GM19395 (cell line): ENCODE measurements around the gene TRAPPC6A.

ENCODE experiments used
- ATAC-seq: cut with Tn5 transposase; IDR thresholded peaks from one replicate; pipeline ENCODE4 v1.9.1; 2021; ENCODE audit warnings: mild to moderate bottlenecking, moderate library complexity; ENCODE audit not compliant: unreplicated experiment

The TRAPPC6A gene

DNA sequence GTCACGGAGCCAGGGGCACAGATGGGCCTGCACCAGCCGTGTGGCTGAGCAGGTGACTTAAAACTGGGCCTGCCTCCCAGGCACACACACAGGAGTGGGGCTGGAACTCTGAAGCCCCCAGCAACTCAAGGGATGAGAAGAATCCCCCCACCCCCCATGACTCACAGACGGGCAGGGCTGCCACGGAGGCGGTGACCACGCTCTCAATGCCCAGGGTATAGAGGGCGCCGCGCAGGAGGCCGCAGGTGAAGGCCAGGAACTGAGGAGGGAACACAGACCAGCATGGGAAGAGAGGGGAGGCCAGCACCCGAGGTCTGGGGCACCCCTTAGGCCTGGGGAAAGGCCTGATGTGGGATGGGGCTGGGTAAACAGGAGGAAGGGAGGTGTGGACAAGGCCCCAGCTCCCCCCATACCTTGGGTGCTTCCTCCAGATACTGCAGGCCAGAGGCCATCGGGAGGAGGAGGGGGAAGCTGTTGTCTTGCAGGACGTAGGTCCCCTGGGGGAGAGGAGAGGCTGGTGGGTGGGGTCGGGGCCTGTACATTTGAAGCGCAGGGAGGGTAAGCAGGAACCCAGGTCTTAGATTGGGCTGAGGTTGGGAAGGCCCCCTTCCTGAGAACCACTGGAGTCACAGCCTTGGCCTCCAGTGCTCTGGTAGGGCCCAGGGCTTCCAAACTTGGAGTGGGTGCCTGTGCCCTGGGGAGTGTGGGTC lies 14.1 kb downstream of the TRAPPC6A start:
- no peak for ATAC-seq

DNA sequence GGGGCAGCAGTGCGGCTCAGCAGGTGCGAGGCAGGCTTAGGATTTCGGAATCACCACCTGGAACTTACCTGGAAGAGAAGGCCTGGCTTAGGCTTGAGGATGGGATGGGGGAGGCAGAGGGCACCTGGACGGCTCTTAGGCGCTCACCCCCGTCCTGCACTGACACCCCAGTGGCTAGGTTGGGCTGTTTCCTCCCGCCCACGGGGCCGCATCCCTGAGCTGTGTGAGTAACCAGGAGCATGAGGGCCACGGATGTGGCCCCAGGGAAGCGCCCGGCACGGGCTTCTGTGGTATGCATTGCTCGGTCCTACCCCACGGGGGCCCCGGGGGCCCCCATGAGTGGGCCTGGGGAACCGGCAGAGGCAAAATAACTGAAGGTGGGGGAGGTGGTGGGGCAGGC lies 14.9 kb downstream of the TRAPPC6A start:
- ATAC-seq: no peak

DNA sequence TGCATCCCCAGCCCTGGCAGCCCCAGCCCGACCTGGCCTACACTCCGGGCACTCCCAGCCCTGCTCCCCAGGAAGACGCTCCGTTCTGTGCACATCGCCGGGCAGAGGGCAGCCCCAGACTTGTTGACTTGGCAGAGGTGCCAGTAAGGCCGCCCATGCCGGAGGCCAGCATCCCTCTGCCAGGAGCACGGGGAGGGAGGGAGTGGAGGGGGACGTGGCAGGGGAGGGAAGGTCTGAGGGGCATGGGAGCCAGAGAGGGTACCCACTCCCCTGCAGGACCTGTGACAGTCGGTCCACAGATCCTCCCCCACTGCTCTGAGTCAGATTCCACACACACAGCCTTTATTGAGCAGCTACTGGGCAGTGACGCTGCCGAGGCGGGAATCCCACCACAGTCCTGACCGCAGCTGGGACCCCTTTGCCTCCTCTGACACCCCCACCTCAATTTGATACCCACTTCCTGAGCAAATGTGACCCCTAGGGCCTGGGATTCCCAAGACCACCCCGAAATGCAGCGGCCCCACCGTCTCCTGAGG lies 15.4 kb downstream of the TRAPPC6A start:
- no peak for ATAC-seq

DNA sequence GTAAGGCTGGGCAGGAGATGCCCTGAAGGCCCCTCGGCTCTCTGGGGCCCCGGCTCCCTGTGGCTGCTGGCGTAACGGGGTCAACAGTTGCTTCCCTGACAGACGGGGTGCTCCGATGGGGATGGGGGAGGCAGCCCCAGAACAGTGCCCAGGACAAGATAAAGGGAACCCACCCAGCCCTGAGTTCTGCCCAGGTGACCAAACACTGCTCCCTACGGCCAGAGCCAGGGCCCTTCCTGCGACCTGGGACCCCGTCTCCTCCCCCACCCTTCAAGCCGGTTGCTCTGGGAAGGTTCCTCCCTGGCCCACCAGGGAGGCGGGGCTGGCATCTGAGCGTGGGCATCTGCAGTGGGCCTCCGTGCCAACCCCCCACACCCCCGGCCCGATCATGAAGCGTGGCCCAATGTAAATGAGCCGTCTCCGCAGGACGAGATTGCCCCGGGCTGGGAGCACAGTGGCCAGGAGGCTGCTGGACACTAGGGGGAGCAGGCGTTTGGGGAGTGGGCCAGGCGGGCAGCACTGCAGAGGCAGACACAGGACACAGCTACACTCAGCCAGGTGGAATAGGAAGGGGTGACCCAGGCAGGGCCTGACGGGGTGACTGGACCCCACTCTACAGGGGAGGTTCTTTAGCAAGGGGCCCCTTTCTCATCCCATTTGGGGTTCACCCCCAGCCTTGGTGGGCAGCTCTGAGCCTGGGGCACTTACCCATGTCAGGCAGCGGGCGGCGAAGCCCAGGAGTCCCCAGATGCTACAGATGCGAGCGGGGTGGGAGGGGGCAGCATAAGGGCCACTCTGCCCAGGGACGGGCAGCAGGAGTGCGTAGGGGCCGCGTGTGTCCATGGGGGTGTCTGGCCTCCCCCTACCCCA lies 16.1 kb downstream of the TRAPPC6A start:
- ATAC-seq: no peak

DNA sequence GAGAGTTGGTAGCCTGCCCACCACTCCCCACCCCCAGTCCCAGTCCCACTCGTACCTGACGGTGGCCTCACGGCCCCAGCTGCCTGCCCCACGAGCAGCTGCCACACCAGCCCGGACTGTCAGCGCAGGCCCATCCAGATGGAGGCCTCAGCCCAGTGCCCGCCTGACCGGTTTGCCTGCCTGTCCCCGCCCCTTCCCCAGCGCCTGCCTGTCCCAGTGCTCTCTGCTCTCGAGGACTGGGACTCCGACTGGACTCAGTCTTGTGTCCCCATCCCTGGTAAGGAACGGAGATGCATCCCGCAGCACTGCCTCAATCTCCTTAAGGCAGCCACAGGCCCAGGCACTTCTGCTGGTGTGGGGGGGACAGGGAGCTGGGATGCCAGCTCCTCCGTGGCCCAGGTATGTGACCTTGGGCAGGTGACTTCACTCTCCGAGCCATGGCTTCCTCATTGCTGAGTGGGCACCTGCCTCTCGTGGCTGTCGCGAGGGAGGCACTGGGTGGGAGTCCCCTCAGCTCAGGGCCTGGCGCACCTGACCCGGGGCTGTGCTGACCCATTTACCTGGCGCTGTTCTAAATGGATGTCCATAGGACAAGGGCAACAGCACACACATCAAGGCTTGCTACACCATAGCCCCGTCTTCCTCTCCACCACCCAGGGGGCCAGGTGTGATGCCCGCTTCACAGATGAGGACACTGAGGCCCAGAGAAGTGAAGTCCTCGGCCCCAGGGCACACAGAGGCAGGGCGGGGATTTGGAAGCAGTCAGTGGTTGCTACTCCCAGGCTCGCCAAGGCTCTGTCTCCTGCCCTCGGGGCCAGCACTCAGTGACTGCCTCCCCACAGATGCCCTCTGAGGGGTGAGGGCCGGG lies 16.9 kb downstream of the TRAPPC6A start, which contains the start of gene NKPD1:
TSS of gene NKPD1 (minus strand) at position 113 of the 868 bp plus-strand sequence. CDS start 832 bp downstream, outside the sequence.
- ATAC-seq: no peak

DNA sequence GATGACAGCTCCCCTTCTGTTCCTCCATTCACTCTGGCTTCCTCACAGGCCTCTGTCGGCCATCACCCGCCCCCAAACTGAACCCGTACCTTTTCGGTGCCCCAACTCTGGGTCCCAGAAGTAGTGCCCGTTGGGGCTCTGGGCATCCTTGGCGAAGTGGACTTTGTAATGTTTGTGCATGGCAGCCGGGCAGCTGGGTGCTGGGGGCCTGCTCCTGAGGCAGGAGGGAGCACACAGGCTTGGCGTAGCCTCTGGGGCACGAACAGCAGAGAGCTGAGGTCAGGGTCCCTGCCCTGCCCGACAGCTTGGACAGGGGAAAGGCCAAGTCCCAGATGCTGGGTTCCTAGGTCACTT lies 18.1 kb downstream of the TRAPPC6A start:
- ATAC-seq: no peak

DNA sequence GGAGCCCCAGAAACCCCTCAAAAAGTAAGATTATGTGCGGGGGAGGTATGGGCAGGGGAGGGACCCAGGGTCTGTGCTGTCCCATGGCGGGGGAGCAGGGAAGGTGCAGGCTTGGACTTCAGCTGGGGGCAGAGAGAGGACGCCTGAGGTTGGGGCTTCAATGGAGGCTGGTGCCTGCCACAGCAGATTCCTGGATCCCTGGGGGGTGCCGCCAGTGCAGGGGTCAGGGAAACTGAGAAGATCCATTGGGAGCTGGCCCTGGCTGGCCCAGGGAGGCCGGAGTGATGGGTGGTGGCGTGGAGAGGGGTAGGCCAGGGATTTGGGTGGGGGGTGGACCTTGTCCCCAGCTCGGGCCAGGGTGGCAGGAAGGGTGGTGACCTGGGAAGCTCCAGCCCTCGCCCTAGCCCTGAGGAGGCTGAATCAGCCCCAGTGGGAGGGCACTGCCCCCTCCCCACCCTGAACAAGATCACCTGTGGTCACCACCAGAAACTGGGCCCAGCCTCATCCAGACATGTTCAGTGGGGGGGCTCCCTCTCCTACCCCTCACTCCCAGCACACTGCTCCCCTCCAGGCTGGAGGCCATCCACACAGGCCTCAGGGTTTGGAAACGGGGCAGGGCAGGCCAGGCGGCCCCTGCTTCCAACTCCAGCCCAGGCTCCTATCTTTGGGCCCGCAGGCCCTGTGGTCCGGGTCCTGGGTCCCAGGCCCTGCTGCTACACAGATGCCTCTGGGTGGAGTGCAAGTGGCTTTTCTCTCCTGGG lies 18.6 kb downstream of the TRAPPC6A start:
- ATAC-seq: no peak

DNA sequence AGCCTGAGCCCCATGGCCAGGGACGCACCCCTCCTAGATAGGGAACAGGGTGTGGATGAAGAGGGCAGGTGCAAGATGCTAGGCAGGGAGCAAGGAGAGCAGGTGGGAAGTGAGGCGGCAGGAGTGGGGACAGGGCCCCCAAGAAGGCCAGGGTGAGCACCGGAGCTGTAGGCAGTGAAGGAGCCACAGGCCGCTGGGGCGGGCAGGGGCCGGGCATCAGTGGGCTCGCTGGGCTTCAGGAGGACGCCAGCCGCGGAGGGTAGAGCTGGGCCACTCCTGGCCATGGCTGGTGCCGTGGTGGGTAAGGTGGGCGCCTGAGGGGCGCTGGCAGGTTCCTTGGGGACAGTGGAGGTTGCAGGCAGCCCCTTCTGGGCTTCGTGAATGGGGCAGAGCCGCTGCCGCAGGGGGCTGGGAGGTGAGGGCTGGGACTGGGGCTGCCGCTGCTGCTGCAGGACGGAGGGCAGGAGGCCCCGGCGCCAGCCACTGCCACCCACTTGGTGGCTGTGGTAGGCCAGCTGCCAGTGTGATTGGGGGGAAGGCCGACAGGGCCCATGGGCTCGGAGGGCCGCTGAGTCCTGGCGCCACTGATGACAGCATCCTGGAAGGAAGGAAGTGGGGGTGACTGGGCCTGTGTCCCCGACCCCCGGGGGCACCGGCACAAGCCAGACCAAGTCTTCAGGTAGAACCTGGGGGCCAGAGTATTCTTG lies 19.4 kb downstream of the TRAPPC6A start:
- ATAC-seq: no peak

DNA sequence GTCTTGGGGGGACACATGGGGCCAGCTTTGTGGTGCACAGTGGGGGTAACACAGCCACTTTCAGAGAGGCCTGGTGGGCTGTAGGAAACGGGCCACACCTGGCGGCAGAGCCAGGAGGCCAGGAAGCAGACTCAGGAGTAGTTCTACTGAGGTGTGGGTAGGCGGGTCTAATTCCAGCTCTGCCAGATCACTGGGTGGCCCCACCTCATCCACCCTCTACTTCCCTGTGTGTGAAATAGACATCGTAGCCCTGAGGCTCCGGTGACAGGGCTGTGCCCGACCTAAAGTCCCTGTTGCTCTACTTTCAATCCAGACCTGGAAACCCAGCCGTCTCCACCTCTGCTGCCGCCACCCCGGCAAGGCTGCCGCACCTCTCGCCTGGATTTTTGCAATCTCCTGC lies 21.3 kb downstream of the TRAPPC6A start:
- ATAC-seq: no peak

DNA sequence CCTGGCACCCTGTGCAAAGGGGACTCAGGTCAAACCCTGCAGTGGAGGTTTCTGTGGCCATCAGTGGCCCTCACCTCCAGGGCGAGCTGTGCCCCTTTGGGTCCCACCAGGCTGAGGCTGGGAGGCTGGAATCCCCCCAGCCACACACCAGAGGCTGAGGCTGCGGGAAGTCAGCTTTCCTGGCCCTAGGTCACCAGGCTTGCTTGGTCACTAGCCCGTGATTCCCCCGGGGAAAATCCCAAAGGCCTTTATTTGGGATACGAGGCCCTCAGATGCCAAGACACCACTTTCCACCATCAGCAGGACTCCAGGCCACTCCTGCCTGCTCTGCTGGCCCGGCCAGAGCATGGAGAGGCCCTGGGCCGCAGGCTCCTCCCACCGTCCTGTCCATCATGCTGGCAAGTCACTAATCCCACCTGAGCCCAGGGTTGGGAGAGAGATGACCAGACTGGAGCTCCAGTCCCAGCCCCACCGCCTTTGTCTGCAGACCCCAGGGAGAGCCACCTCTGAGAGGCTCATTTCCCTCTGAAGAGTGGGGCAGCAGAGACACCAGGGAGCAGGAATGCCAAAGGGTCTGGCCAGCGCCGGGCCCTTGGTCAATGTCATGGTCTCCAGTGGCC lies 21.9 kb downstream of the TRAPPC6A start:
- ATAC-seq: no peak

DNA sequence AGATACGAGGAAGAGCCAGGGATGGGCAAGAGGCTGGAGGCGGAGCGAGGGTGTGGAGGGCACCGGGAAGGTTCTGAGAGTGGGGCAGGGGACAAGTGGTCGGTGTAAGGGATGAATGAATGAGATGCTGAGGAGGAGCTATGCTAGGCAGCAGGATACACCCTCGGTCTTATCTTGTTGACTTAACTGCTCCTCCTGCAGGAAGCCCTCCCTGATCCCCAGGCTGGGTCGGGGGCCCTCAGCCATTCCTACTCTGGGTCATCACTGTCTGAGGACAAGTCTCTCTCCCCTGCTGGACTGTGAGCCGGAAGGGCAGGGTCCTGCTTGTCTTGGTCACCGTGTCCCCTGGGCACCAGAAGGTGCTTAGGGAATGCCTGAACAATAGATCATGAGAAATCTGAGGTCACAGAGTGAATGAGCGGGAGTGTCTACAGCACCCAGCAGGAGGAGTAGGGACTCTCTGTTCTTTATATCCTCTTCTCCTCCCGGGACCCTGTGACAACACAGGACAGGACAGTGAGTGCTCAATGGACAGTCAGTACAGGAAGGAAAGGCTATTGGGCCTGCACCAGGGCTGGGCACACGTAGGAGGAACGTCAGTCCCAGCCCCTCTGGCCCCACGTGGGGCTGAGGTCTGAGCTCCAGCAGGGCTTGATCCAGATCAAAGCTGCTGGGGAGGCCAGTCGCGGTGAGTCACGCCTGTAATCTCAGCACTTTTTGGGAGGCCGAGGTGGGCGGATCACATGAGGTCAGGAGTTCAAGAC lies 23.8 kb downstream of the TRAPPC6A start:
- ATAC-seq: no peak

DNA sequence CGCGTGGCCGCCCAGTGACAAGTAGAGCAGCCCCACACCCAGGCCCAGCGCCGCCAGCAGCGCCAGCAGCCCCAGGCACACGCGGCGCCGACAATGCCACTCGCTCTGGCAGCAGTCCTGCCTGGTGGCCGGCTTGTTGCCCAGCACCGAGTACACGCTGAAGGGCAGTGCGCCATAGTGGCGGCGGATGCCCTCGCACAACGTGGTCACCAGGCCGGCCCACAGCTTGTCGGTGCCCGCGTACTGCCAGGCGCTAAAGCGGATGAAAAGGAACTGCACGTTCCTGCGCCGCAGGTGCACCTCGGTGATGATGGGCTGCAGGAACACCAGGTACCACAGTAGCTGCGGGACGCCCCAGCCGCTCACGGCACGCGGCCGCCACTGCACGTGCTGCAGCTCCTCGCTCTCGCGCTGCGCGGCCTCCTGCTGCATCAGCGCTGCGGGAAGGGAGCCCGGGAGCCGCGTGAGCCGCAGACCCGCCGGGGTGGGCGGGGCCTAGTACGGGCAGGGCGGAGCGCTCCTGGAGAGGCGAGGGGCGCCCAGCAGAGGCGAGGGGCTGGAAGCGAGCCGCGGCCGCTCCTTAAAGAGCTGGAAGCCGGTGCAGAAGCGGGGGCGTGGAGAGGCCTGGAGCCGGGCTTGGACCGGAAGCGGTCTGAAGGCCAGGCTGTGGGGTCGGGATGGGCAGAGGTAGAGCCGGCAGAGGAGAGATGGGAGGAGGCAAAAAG lies 24.5 kb downstream of the TRAPPC6A start:
- no peak for ATAC-seq

DNA sequence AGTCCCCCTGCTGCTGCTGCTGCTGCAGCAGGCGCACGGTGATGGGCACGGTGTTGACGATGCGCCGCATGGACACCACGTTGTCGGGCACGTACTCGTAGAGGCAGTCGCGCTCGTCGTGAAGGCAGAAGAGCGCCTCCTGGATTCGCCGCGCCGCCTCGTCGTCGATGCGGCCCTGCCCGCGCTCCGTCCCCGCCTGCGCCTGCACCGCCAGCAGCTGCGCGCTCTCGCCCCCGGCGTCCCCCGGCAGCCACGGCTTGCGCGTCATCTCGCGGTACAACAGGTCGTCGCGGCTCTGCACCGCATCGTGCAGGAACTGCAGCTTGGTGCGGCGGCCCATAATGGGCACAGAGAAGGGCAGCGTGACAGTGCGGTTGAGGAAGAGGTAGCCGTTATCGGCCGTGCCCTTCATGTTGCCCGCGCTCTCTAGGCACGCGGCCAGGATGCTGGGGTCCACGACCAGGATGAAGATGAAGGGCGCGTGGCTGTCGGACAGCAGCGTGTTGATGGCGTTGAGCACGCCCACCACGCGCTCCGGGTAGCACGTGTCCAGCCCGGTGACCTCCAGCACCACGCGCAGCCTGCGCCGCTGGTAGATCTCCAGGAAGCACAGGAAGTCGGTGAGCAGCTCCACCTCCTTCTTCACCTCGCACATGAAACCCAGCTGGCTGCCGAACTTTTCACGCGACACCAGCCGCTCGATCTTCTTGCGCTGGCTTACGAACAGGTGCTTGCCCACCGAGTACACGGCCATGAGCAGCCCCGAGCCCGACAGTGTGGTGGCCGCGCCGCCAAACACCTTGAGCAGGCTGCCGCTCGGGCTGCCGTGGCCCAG lies 25.3 kb downstream of the TRAPPC6A start:
- no peak for ATAC-seq

DNA sequence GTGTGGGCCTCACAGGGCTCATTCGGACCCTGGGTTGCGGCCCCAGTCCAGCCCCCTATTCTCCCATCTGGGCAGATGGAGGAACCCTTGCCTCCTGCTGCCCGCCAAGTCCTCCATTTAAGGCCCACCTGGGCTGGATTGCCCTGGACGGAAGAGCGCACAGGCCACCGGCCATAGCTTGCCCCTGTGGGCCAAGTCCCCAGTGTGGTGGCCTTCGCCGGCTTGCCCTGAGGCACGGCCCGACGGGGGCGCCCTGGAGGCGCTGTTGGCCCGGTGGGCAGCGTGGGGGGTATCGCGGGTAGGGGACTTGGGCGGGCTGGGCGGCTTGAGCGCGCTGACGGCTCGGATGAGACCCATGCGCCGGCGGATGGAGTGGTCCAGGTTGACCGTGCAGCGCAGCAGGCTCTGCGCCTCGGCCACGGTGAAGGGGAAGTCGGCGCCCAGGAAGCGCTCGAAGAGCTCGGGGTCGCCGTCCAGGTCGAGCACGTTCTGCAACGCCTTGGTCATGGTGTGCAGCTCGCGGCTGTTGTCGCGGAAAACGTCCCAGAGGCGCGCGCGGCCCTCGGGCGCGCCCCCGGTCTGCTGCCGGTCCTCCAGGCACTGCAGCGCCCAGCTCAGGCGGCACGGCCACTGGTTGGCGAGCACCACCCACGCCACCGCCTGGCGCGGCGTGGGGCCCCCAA lies 26.1 kb downstream of the TRAPPC6A start:
- no peak for ATAC-seq

DNA sequence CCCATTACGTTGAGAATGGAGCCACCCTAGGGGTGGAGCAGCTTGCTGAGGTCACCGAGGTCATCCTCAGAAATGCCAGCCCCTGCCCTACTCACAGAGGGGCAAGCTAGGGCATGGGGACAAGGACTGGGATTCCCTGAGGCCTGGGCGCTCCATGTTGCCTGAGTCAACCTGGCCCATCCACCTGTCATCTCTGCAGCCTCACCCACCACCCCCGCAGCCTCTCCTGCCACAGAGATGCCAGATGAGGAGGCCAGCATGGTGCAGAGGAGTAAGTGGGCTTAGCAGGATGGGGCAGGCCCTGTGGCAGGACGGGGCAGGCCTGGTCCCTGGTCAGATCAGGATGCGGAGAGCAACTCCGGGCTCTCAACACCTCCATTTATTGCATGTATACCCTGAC lies 26.7 kb downstream of the TRAPPC6A start:
- no peak for ATAC-seq

DNA sequence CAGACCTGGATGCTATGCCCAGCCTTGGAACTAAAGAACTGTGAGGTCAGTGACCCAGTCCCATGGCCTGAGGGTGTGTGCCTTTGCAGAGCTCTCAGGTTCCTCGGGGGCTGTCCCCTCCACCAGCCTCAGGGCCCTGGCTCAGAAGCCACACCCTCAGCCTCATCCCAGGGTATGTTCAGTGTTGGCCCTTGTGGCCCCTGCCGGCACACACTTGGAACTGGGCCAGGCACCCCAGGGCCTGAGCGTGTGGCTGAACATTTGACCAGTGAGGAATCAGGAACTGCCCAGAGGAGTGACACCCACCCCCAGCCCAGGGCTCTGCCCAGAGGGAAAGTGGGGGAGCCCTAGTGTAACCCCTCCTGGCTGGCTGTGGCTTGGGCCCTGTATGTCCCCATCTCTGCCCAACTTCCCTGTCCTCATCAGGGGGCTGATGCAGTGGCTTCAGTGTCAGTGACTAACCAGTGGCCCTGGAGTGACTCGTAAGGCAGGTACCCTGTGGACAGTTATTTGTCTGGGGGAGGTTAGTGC lies 27.2 kb downstream of the TRAPPC6A start:
- no peak for ATAC-seq
